H1 (cell line): ENCODE results near the gene RAB26. TPM values are rescaled to one million over a fixed set of nuclear protein-coding genes. Genes with fewer than 3 reads are reported as not detected.

Source experiments
- BACH1 ChIP-seq: IDR thresholded peaks from 2 replicates; pipeline ENCODE4 v1.6.1; 2012; ENCODE audit warnings: low read length, improper control_type of control experiment
- CHD7 ChIP-seq: fragments of 300-600 bp; sonication (generic); IDR thresholded peaks from 2 replicates; pipeline ENCODE4 v1.7.1; 2012; ENCODE audit warnings: low read length, moderate library complexity, mild to moderate bottlenecking, inconsistent platforms; ENCODE audit not compliant: insufficient replicate concordance
- MAFK ChIP-seq: IDR thresholded peaks from 2 replicates; pipeline ENCODE4 v1.6.1; 2012; ENCODE audit warnings: low read depth, mild to moderate bottlenecking, improper control_type of control experiment, low read length
- SP2 ChIP-seq: IDR thresholded peaks from 2 replicates; pipeline ENCODE4 v1.6.1; 2012; ENCODE audit warnings: mild to moderate bottlenecking, low read length, inconsistent platforms
- polyA plus RNA-seq, 7 experiments: library from polyadenylated mRNA; depleted of rRNA in 3 of 7; stranded (reverse) in 5 of 7; unstranded in 2 of 7; fragments of >200 nt in 5 of 7; fragments of 200-250 nt in 2 of 7; gene quantifications; 1 replicate in 5 of 7; 2 replicates in 1 of 7; 4 replicates in 1 of 7; pipeline versions ENCODE4 v1.2.1 to v1.2.3, GENCODE V29; 2011 to 2013; ENCODE audit warnings: missing spikeins in 2 of 7, mixed read lengths in 2 of 7
- total RNA-seq: library from RNA; stranded (reverse); fragmentation: NEBNext Ultra II Directional; extraction: Animal tissue kit (Norgen Biotek cat#: 25700); gene quantifications from 2 replicates; pipeline ENCODE4 v1.2.1, GENCODE V29; 2021

RAB26 gene
- total and polyA plus RNA-seq, 2 of the 8 experiments (the other 6 are each of a cell fraction or from before 2014, with no cell fraction given) = 4.3 to 5.4 TPM

GRCh38 chr16:2187212-2187611 lies 38.8 kb downstream of the RAB26 start (continued):
- TF ChIP-seq CHD7 (no peak), MAFK (no peak), BACH1 (no peak), SP2 (no peak)
